Neuronal stem cell (in vitro differentiated cells): ENCODE data around the gene ZNF148.

ENCODE experiments used
- DNase-seq: peaks from one replicate; pipeline ENCODE4 v3.0.0-alpha.2; 2013; ENCODE audit warnings: low spot score
- H2AFZ ChIP-seq: one replicate; pipeline ENCODE4 v1.6.1; 2013; ENCODE audit warnings: mild to moderate bottlenecking, low read length, inconsistent platforms
- H2AK5ac ChIP-seq: 2 replicates; pipeline ENCODE4 v1.6.1; 2013; ENCODE audit warnings: low read depth, mild to moderate bottlenecking, inconsistent platforms, low read length, moderate library complexity, mixed read lengths
- H2BK120ac ChIP-seq: 2 replicates; pipeline ENCODE4 v1.6.1; 2013; ENCODE audit warnings: low read depth, mild to moderate bottlenecking, inconsistent platforms, low read length, moderate library complexity, mixed read lengths
- H2BK12ac ChIP-seq: one replicate; pipeline ENCODE4 v1.6.1; 2013; ENCODE audit warnings: low read length, inconsistent platforms
- H2BK15ac ChIP-seq: 2 replicates; pipeline ENCODE4 v1.6.1; 2013; ENCODE audit warnings: mild to moderate bottlenecking, low read length, inconsistent platforms, mixed read lengths
- H2BK5ac ChIP-seq: one replicate; pipeline ENCODE4 v1.6.1; 2013; ENCODE audit warnings: inconsistent platforms, mild to moderate bottlenecking, low read length, moderate library complexity
- H3K14ac ChIP-seq: one replicate; pipeline ENCODE4 v1.6.1; 2013; ENCODE audit warnings: low read length, inconsistent platforms
- H3K18ac ChIP-seq: 2 replicates; pipeline ENCODE4 v1.6.1; 2013; ENCODE audit warnings: low read length, inconsistent platforms
- H3K23ac ChIP-seq: 2 replicates; pipeline ENCODE4 v1.6.1; 2013; ENCODE audit warnings: low read depth, mild to moderate bottlenecking, mixed read lengths, low read length, inconsistent platforms; ENCODE audit not compliant: poor library complexity
- H3K27ac ChIP-seq: replicated peaks from 3 replicates; pipeline ENCODE4 v1.5.1; 2013; ENCODE audit warnings: low read length, inconsistent platforms
- H3K27me3 ChIP-seq, 3 experiments: 2 replicates each; pipeline ENCODE4 v1.6.1; 2013; ENCODE audit warnings: low read length in 3 of 3, mild to moderate bottlenecking in 2 of 3, inconsistent platforms in 1 of 3, low read depth in 1 of 3, mixed read lengths in 1 of 3, moderate library complexity in 1 of 3; ENCODE audit not compliant: control insufficient read depth in 3 of 3, insufficient read depth in 3 of 3
- H3K36me3 ChIP-seq, 2 donors: replicated peaks in 1 of 2; 2 replicates each; pipeline ENCODE4 v1.6.1; 2013; ENCODE audit warnings: low read length in 2 of 2; ENCODE audit not compliant: control insufficient read depth in 2 of 2, insufficient read depth in 2 of 2
- H3K4ac ChIP-seq: 2 replicates; pipeline ENCODE4 v1.6.1; 2013; ENCODE audit warnings: inconsistent platforms, mild to moderate bottlenecking, low read length, moderate library complexity
- H3K4me1 ChIP-seq, 2 donors: 1 replicate in 1 of 2; 2 replicates in 1 of 2; pipeline ENCODE4 v1.6.1; 2013; ENCODE audit warnings: low read length in 2 of 2, low read depth in 1 of 2; ENCODE audit not compliant: control insufficient read depth in 2 of 2, insufficient read depth in 1 of 2
- H3K4me2 ChIP-seq: one replicate; pipeline ENCODE4 v1.6.1; 2013; ENCODE audit warnings: mild to moderate bottlenecking, low read length, inconsistent platforms; ENCODE audit not compliant: insufficient read depth, poor library complexity, severe bottlenecking
- H3K4me3 ChIP-seq, 2 donors: 2 replicates each; pipeline ENCODE4 v1.5.1; 2013; ENCODE audit warnings: low read length in 2 of 2, mild to moderate bottlenecking in 2 of 2, inconsistent platforms in 1 of 2, moderate library complexity in 1 of 2
- H3K79me1 ChIP-seq: one replicate; pipeline ENCODE4 v1.6.1; 2013; ENCODE audit warnings: low read depth, mild to moderate bottlenecking, inconsistent platforms, low read length, moderate library complexity
- H3K9ac ChIP-seq: one replicate; pipeline ENCODE4 v1.6.1; 2013; ENCODE audit warnings: mild to moderate bottlenecking, low read depth, low read length, inconsistent platforms; ENCODE audit not compliant: poor library complexity
- H3K9me3 ChIP-seq, 2 donors: replicated peaks in 1 of 2; 2 replicates each; pipeline versions ENCODE3 to v1.6.1; 2013; ENCODE audit warnings: low read length in 2 of 2, mild to moderate bottlenecking in 2 of 2, inconsistent platforms in 1 of 2, low read depth in 1 of 2, mixed read lengths in 1 of 2, moderate library complexity in 1 of 2; ENCODE audit not compliant: control insufficient read depth in 2 of 2, insufficient read depth in 1 of 2
- H4K8ac ChIP-seq: one replicate; pipeline ENCODE4 v1.6.1; 2013; ENCODE audit warnings: low read depth, mild to moderate bottlenecking, inconsistent platforms, low read length, moderate library complexity
- H4K91ac ChIP-seq: one replicate; pipeline ENCODE4 v1.6.1; 2013; ENCODE audit warnings: low read length, low read depth, mild to moderate bottlenecking, inconsistent platforms; ENCODE audit not compliant: poor library complexity
- WGBS, 2 donors: extraction: QIAGEN DNeasy Blood & Tissue Kit; methylation state at CpG; one replicate each; pipeline ENCODE4 v1.1.7; 2013; ENCODE audit warnings: missing lambda C conversion rate in 2 of 2, mixed read lengths in 1 of 2; ENCODE audit not compliant: insufficient read length in 2 of 2, insufficient replicate concordance in 1 of 2; ENCODE audit errors: extremely low coverage in 2 of 2; 5-methylcytosine and 5-hydroxymethylcytosine counted together

Gene ZNF148

DNA sequence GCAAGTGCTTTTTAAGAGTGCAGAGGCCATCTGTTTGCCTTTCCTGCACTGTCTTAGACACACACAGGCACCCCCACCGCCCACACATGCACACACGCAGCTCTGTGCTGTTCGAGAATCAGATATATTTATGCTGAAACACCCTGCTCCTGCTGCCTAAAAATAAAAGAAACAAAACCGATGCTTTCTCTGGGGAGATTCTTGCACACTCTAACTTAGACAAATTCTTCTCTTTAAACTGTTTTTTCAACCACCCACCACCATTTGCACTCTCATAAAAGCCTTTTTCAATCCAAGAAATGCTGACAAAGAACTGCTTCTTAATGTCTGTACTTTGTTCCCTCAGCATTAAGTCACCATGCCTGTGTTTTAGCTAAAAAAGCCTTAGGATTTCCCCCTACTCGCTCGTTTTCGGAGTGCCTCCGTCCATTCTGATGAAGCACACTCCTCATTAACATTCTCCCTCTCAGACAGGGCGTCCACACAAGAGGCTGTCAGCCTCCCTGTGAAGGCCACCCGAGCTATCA lies 188.8 kb downstream of the ZNF148 start:
- no peak overlapping the region for H3K4ac ChIP-seq
- H2AFZ ChIP-seq, result peak overlapping the region; percentile 81

DNA sequence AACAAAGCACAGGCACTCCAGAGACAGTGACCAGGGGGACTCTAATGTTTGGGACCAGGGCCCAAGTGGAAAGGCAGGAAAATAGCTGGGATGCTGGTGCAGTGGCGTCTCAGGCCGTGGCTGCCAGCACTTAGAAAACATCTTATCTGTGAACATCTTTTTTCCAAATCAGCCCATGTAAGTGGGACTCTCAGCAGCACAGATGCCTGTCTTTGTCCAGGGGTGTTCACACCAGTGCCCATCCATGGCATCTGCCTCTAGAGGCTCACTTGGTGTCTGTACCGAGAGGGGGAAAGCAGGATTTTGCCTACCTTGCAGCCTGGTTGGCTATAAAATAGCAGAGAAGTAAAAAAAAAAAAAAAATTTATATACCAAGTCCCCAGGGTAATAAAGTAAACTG lies 189.3 kb downstream of the ZNF148 start:
- DNase-seq, result no peak
- Histone ChIP-seq H2AFZ (peak overlapping the region; percentile 81), H3K18ac (no peak overlapping the region), H3K23ac (no peak overlapping the region), H2BK12ac (no peak overlapping the region), H2AK5ac (no peak overlapping the region), H2BK15ac (no peak overlapping the region), H3K79me1 (no peaks in the 10 kb centered on the region), H4K8ac (no peak overlapping the region), H3K27ac (no peak overlapping the region), H4K91ac (no peak overlapping the region), H3K9me3 (no peaks in the 10 kb centered on the region), H3K27me3 (no peaks in the 10 kb centered on the region), H3K14ac (no peak overlapping the region), H3K9ac (no peak overlapping the region), H3K4me3 (peak overlapping the region in 1 of 2 donors; percentile 36), H3K4ac (no peak overlapping the region), H3K4me2 (no peak overlapping the region), H2BK120ac (no peak overlapping the region), H3K36me3 (no peaks in the 10 kb centered on the region), H3K4me1 (peaks cover 8 to 12% of the 10 kb centered on the region in 2 donors), H2BK5ac (no peak overlapping the region)
- WGBS, 2 donors, result no CpG with 5 or more reads among the region's 3 CpGs

More for the DNA sequence above, 188.8 kb downstream of the ZNF148 start:
- H3K4me1 ChIP-seq, result peaks cover 8 to 12% of the 10 kb centered on the region in 2 donors
- H4K8ac ChIP-seq, result no peak overlapping the region
- no CpG with 5 or more reads among the region's 10 CpGs for WGBS, 2 donors
- no peak for DNase-seq
- H3K27me3 ChIP-seq, result no peaks in the 10 kb centered on the region
- no peak overlapping the region for H2BK12ac ChIP-seq
- no peak overlapping the region for H2BK15ac ChIP-seq
- no peak overlapping the region for H3K23ac ChIP-seq
- H3K79me1 ChIP-seq, result no peaks in the 10 kb centered on the region
- H4K91ac ChIP-seq, result no peak overlapping the region
- no peak overlapping the region for H3K14ac ChIP-seq
- peak overlapping the region; percentile 9 for H3K27ac ChIP-seq
- no peak overlapping the region for H2BK120ac ChIP-seq
- H3K36me3 ChIP-seq, result no peaks in the 10 kb centered on the region
- no peaks in the 10 kb centered on the region for H3K9me3 ChIP-seq
- H3K4me3 ChIP-seq, result peak overlapping the region in 1 of 2 donors; percentile 36
- no peak overlapping the region for H3K18ac ChIP-seq
- H2BK5ac ChIP-seq, result no peak overlapping the region
- H3K4me2 ChIP-seq, result no peak overlapping the region
- no peak overlapping the region for H3K9ac ChIP-seq
- no peak overlapping the region for H2AK5ac ChIP-seq

DNA sequence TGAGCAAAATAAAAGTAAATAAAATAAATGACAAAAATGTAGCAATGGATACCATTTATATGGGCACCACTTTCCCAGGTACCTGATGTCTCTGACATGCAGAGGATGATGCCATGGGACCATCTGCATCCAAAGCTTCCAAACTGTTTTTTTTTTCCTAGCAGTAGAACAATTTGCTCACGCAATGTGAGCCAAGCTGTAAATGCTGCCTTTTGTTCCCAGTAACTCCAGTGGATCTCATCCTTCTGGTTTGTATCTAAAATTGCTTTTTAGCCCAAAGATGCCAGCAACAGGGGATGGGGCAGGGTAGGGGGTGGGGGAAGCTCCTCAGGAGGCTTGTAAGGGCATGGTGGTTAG lies 195.3 kb downstream of the ZNF148 start:
- H4K91ac ChIP-seq, result no peak overlapping the region
- H2AK5ac ChIP-seq, result no peak overlapping the region
- H3K36me3 ChIP-seq, result no peaks in the 10 kb centered on the region
- H2BK15ac ChIP-seq, result no peak overlapping the region
- H2AFZ ChIP-seq, result peak overlapping the region; percentile 39
- no peak overlapping the region for H2BK5ac ChIP-seq
- H3K4me2 ChIP-seq, result no peak overlapping the region
- no peak overlapping the region for H2BK120ac ChIP-seq
- no CpG with 5 or more reads among the region's 1 CpG for whole genome bisulfite sequencing, 2 donors
- H3K9me3 ChIP-seq, result no peaks in the 10 kb centered on the region
- H2BK12ac ChIP-seq, result no peak overlapping the region
- no peak for DNase-seq
- no peak overlapping the region for H3K4ac ChIP-seq
- H3K4me3 ChIP-seq, result no peak overlapping the region
- H3K9ac ChIP-seq, result no peak overlapping the region
- H3K27ac ChIP-seq, result no peak overlapping the region
- no peak overlapping the region for H3K14ac ChIP-seq
- H3K27me3 ChIP-seq, result no peaks in the 10 kb centered on the region
- H4K8ac ChIP-seq, result no peak overlapping the region
- no peaks in the 10 kb centered on the region for H3K79me1 ChIP-seq
- H3K23ac ChIP-seq, result no peak overlapping the region
- no peak overlapping the region for H3K18ac ChIP-seq
- peaks cover 0 to 3% of the 10 kb centered on the region in 2 donors for H3K4me1 ChIP-seq

DNA sequence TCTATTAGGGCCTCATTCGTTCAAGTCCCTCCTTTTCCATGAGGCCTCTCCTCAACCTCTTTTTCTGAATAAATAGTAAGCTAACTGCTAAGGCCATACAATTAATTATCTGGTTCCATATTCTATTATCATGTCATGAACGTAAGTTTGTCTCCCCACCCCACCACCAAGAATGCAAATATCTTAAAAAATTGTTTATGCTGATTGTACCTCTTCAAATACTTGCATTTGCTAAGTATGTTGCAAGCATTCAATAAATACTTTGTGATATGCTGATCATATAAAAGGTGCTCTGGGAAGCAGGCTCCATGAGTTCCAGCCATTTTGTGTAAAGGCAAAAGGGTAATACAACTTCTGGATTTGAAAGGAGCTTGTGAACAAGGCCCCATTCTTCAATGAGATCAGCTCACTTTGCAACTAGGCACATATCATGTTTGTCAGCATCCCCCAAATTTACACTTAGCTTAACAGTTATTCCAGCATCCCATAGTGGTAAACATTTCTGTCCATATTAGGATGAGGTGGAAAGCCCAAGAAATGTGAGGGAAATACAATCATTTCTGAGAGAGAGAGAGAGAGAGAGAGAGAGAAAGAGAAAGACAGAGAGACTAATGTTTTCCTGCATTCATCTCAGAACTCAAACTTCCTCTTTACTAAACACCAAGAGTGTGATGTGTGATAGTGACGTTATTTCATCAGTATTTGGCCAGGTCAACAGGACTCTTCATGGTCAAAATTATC lies 195.8 kb downstream of the ZNF148 start:
- H2BK15ac ChIP-seq, result no peak overlapping the region
- H3K79me1 ChIP-seq, result no peaks in the 10 kb centered on the region
- H3K4ac ChIP-seq, result no peak overlapping the region
- no peak overlapping the region for H4K8ac ChIP-seq
- no peaks in the 10 kb centered on the region for H3K36me3 ChIP-seq
- H3K18ac ChIP-seq, result no peak overlapping the region
- H3K27ac ChIP-seq, result no peak overlapping the region
- no peak overlapping the region for H4K91ac ChIP-seq
- H2BK5ac ChIP-seq, result no peak overlapping the region
- H3K23ac ChIP-seq, result no peak overlapping the region
- H3K4me2 ChIP-seq, result no peak overlapping the region
- H2AFZ ChIP-seq, result peak overlapping the region; percentile 26
- WGBS, 2 donors, result no CpG with 5 or more reads among the region's 3 CpGs
- no peak overlapping the region for H3K4me3 ChIP-seq
- H3K9ac ChIP-seq, result no peak overlapping the region
- no peak overlapping the region for H2AK5ac ChIP-seq
- no peak overlapping the region for H2BK120ac ChIP-seq
- H2BK12ac ChIP-seq, result no peak overlapping the region
- H3K9me3 ChIP-seq, result peaks cover 0 to 2% of the 10 kb centered on the region in 2 donors
- no peaks in the 10 kb centered on the region for H3K27me3 ChIP-seq
- H3K4me1 ChIP-seq, result peaks cover 0 to 3% of the 10 kb centered on the region in 2 donors
- H3K14ac ChIP-seq, result no peak overlapping the region
- no peak for DNase-seq
